Choroid plexus epithelial cell (primary cell): ENCODE measurements around the gene NRIP2.
A peak's percentile ranks its signal among the peaks of the same experiment; 100 is the strongest.

Source experiments
- DNase-seq: peaks from one replicate; pipeline ENCODE4 v3.0.0-alpha.2; 2010; ENCODE audit warnings: low read depth
- H3K4me3 ChIP-seq: 2 replicates; pipeline ENCODE4 v1.5.1; 2011; ENCODE audit warnings: low read depth, mild to moderate bottlenecking, control low read depth, low read length, moderate library complexity
- CTCF ChIP-seq: conservative IDR thresholded peaks from 2 replicates; pipeline ENCODE4 v1.5.1; 2011; ENCODE audit warnings: low read depth, mild to moderate bottlenecking, control low read depth, inconsistent platforms, low read length, moderate library complexity

Gene NRIP2

GRCh38 chr12:2820432-2820831 is 14.4 kb downstream of the NRIP2 start:
- TF ChIP-seq CTCF = no peak
- DNase-seq = no peak
- H3K4me3 ChIP-seq = no peak overlapping the region

- TF ChIP-seq CTCF = no peak
- no peak overlapping the region for H3K4me3 ChIP-seq
Measured at GRCh38 chr12:2819810-2820209, 15.0 kb downstream of the NRIP2 start.

GRCh38 chr12:2813214-2814185 is 21.3 kb downstream of the NRIP2 start:
- DNase-seq = peak; percentile 85
- peak overlapping the region; percentile 98 for H3K4me3 ChIP-seq
- peak; percentile 82 for TF ChIP-seq CTCF

More at GRCh38 chr12:2819810-2820209, 15.0 kb downstream of the NRIP2 start:
- no peak for DNase-seq

GRCh38 chr12:2812290-2813213 is 22.3 kb downstream of the NRIP2 start, which contains the start of gene ITFG2:
Gene ITFG2 (plus strand): TSS chr12:2812668. CDS start chr12:2812761, 93 bp downstream.
- H3K4me3 ChIP-seq = peak within 1 kb of the TSS; percentile 98
- TF ChIP-seq CTCF = no peak
- DNase-seq = peak; percentile 99

- DNase-seq = no peak
- TF ChIP-seq CTCF = no peak
- peak overlapping the region; percentile 98 for H3K4me3 ChIP-seq
Measured at GRCh38 chr12:2811801-2812200, 23.0 kb downstream of the NRIP2 start.

GRCh38 chr12:2806700-2807099 is 28.1 kb downstream of the NRIP2 start:
- no peak for DNase-seq
- no peak for TF ChIP-seq CTCF
- H3K4me3 ChIP-seq = no peak overlapping the region
